GM19463 (cell line): ENCODE data around the gene CASKIN2.
"Not testable (repeated sequence)": the region's sequence is repeated elsewhere in the genome, so short reads cannot be mapped to it uniquely, and the experiment has no call there.

Experiments
- ATAC-seq: cut with Tn5 transposase; IDR thresholded peaks from one replicate; pipeline ENCODE4 v1.9.1; 2021; ENCODE audit warnings: mild to moderate bottlenecking, moderate library complexity; ENCODE audit not compliant: unreplicated experiment

CASKIN2 gene

GRCh38 chr17:75523647-75524046 lies 8.3 kb upstream of the CASKIN2 start:
- ATAC-seq = no peak

- ATAC-seq = no peak
Observed at GRCh38 chr17:75521951-75522727, 6.8 kb upstream of the CASKIN2 start.

- no peak for ATAC-seq
Observed at GRCh38 chr17:75521290-75521689, 6.0 kb upstream of the CASKIN2 start.

- ATAC-seq = not testable (repeated sequence)
Observed at GRCh38 chr17:75520413-75520812, 5.1 kb upstream of the CASKIN2 start.

- ATAC-seq = no peak
Observed at GRCh38 chr17:75518983-75519537, 3.7 kb upstream of the CASKIN2 start.

GRCh38 chr17:75518201-75518600 lies 2.9 kb upstream of the CASKIN2 start:
- no peak for ATAC-seq

GRCh38 chr17:75517297-75517865 lies 2.0 kb upstream of the CASKIN2 start:
- ATAC-seq = no peak

GRCh38 chr17:75516619-75517296 lies 1.4 kb upstream of the CASKIN2 start:
- ATAC-seq = peak; percentile 17

GRCh38 chr17:75516255-75516618 lies 900 bp upstream of the CASKIN2 start, which contains the start of gene TSEN54:
TSEN54 (plus strand) TSS chr17:75516528; CDS start chr17:75516561, 33 bp downstream.
- ATAC-seq = peak; percentile 81

GRCh38 chr17:75514919-75515495 lies 330 bp downstream of the CASKIN2 start:
- ATAC-seq = no peak

GRCh38 chr17:75514299-75514918 lies 928 bp downstream of the CASKIN2 start:
- ATAC-seq = no peak

GRCh38 chr17:75513641-75514000 lies 1.7 kb downstream of the CASKIN2 start:
- ATAC-seq = no peak

GRCh38 chr17:75512926-75513640 lies 2.3 kb downstream of the CASKIN2 start:
- no peak for ATAC-seq

GRCh38 chr17:75511610-75512575 lies 3.4 kb downstream of the CASKIN2 start:
- ATAC-seq = no peak

- no peak for ATAC-seq
Observed at GRCh38 chr17:75511270-75511609, 4.1 kb downstream of the CASKIN2 start.

- ATAC-seq = no peak
Observed at GRCh38 chr17:75509528-75510258, 5.6 kb downstream of the CASKIN2 start.

- ATAC-seq = no peak
Observed at GRCh38 chr17:75508931-75509361, 6.4 kb downstream of the CASKIN2 start.
